Cerebellar nuclear complex (tissue), 1 donor: ENCODE results near the gene ABHD12B.
"Not testable (repeated sequence)": the region's sequence is repeated elsewhere in the genome, so short reads cannot be mapped to it uniquely, and the experiment has no call there.

Experiments used
- DNase-seq, 2 experiments: peaks; one replicate each; lab custom pipeline; 2025; lab: John Stamatoyannopoulos, UW

Gene ABHD12B

GRCh38 chr14:50896421-50896820, 24.6 kb downstream of the ABHD12B start:
- not testable (repeated sequence) for DNase-seq

GRCh38 chr14:50897005-50897404, 25.2 kb downstream of the ABHD12B start:
- DNase-seq, result not testable (repeated sequence)

GRCh38 chr14:50897658-50898175, 25.9 kb downstream of the ABHD12B start:
- no peak for DNase-seq

- DNase-seq, result no peak
Measured at GRCh38 chr14:50901361-50901760, 29.5 kb downstream of the ABHD12B start.

- DNase-seq, result no peak
Measured at GRCh38 chr14:50904719-50905118, 32.9 kb downstream of the ABHD12B start.

- no peak for DNase-seq
Measured at GRCh38 chr14:50906326-50907065, 34.6 kb downstream of the ABHD12B start.

- DNase-seq, result no peak
Measured at GRCh38 chr14:50910495-50911420, 38.9 kb downstream of the ABHD12B start.

- DNase-seq, result no peak
Measured at GRCh38 chr14:50917449-50917848, 45.6 kb downstream of the ABHD12B start.

- not testable (repeated sequence) for DNase-seq
Measured at GRCh38 chr14:50919524-50919923, 47.7 kb downstream of the ABHD12B start.

- no peak for DNase-seq
Measured at GRCh38 chr14:50920482-50921230, 48.8 kb downstream of the ABHD12B start.

- no peak for DNase-seq
Measured at GRCh38 chr14:50922803-50923202, 51.0 kb downstream of the ABHD12B start.

- DNase-seq, result no peak
Measured at GRCh38 chr14:50924236-50924635, 52.4 kb downstream of the ABHD12B start.

- no peak for DNase-seq
Measured at GRCh38 chr14:50924843-50925242, 53.0 kb downstream of the ABHD12B start.

- no peak for DNase-seq
Measured at GRCh38 chr14:50926851-50927386, 55.1 kb downstream of the ABHD12B start.

- no peak for DNase-seq
Measured at GRCh38 chr14:50928002-50928635, 56.3 kb downstream of the ABHD12B start.

GRCh38 chr14:50929506-50929905, 57.7 kb downstream of the ABHD12B start:
- no peak for DNase-seq

GRCh38 chr14:50931559-50931958, 59.7 kb downstream of the ABHD12B start:
- no peak for DNase-seq

GRCh38 chr14:50932156-50932555, 60.3 kb downstream of the ABHD12B start:
- DNase-seq, result no peak

GRCh38 chr14:50932592-50933495, 61.0 kb downstream of the ABHD12B start:
- no peak for DNase-seq
